PC-9 (cell line): ENCODE results near the gene PEX7. TPM values are rescaled to one million over a fixed set of nuclear protein-coding genes. Genes with fewer than 3 reads are reported as not detected.
"Not testable (repeated sequence)": the region's sequence is repeated elsewhere in the genome, so short reads cannot be mapped to it uniquely, and the experiment has no call there.

ENCODE experiments used
- BruUV-seq: library from RNA; stranded (reverse); fragments of 400-500 nt; replicated peaks from 2 replicates; lab custom pipeline; 2021; lab: Mats Ljungman, UMichigan
- CTCF ChIA-PET: fragments of 300-600 bp; sonication (Branson Sonifier 250); formaldehyde crosslinking; loops from one replicate; lab custom pipeline; 2022; ENCODE audit warnings: antibody characterized with exemption; lab: Charles Lee
- POLR2A ChIA-PET: fragments of 300-600 bp; sonication (Branson Sonifier 250); formaldehyde crosslinking; loops from one replicate; lab custom pipeline; 2022; ENCODE audit warnings: antibody characterized with exemption; ENCODE audit not compliant: unreplicated experiment; lab: Charles Lee
- DNase-seq, 2 experiments: peaks; one replicate each; pipeline versions ENCODE4 v3.0.0 to v3.0.0-alpha.2; 2015 to 2022; ENCODE audit warnings: mixed read lengths in 1 of 2
- H2AFZ ChIP-seq: fragments of 200-600 bp; sonication (generic); 2 replicates; pipeline ENCODE4 v1.8.1; 2017; ENCODE audit warnings: antibody characterized with exemption
- H3F3A ChIP-seq: fragments of 200-600 bp; sonication (generic); 2 replicates; pipeline ENCODE4 v1.8.1; 2017; ENCODE audit warnings: antibody characterized with exemption, mild to moderate bottlenecking, low read depth; ENCODE audit not compliant: insufficient read depth
- H3K27ac ChIP-seq: fragments of 200-600 bp; sonication (generic); 2 replicates; pipeline ENCODE4 v1.6.1; 2016; ENCODE audit warnings: mixed run types
- H3K27me3 ChIP-seq: fragments of 200-600 bp; sonication (generic); 2 replicates; pipeline ENCODE4 v1.6.1; 2016; ENCODE audit warnings: low read depth, mixed run types; ENCODE audit not compliant: insufficient read depth
- H3K36me3 ChIP-seq: fragments of 200-600 bp; sonication (generic); 2 replicates; pipeline ENCODE4 v1.6.1; 2016; ENCODE audit warnings: low read depth, mixed run types
- H3K4me1 ChIP-seq: fragments of 200-600 bp; sonication (generic); replicated peaks from 2 replicates; pipeline ENCODE4 v1.6.1; 2016; ENCODE audit warnings: mixed run types; ENCODE audit not compliant: insufficient read depth
- H3K4me2 ChIP-seq: fragments of 200-600 bp; sonication (generic); 2 replicates; pipeline ENCODE4 v1.6.1; 2017; ENCODE audit warnings: mixed run types
- H3K4me3 ChIP-seq: fragments of 200-600 bp; sonication (generic); 2 replicates; pipeline ENCODE4 v1.6.1; 2016; ENCODE audit warnings: mixed run types
- H3K79me2 ChIP-seq: fragments of 200-600 bp; sonication (generic); 2 replicates; pipeline ENCODE4 v1.6.1; 2017; ENCODE audit warnings: low read depth, mixed run types
- H3K9me2 ChIP-seq: fragments of 200-600 bp; sonication (generic); 2 replicates; pipeline ENCODE4 v1.8.1; 2017; ENCODE audit warnings: mild to moderate bottlenecking; ENCODE audit not compliant: insufficient read depth
- H3K9me3 ChIP-seq: fragments of 200-600 bp; sonication (generic); 2 replicates; pipeline ENCODE4 v1.8.1; 2016; ENCODE audit warnings: low read depth; ENCODE audit not compliant: insufficient read depth
- H4K20me1 ChIP-seq: fragments of 200-600 bp; sonication (generic); 2 replicates; pipeline ENCODE4 v1.8.1; 2017; ENCODE audit not compliant: insufficient read depth
- EZH2 ChIP-seq: fragments of 200-600 bp; sonication (generic); IDR thresholded peaks from 2 replicates; pipeline ENCODE4 v1.8.0; 2017; ENCODE audit warnings: antibody characterized with exemption, low read depth
- intact Hi-C: fragments of 100-400 bp; cut with micrococcal nuclease; formaldehyde crosslinking; loops from one replicate; pipeline ENCODE4 v1.10.0; 2022; ENCODE audit not compliant: unreplicated experiment
- total RNA-seq: library from RNA; stranded (reverse); gene quantifications from 2 replicates; pipeline ENCODE4 v1.2.3, GENCODE V29; 2021
- TF ChIP-seq, protein P1 (sequence below): fragments of 200-600 bp; sonication (generic); conservative IDR thresholded peaks from 2 replicates; pipeline ENCODE4 v1.6.1; 2017; ENCODE audit warnings: mixed run types, antibody characterized with exemption, mild to moderate bottlenecking, moderate library complexity

Gene PEX7
- total RNA-seq, 1 experiment from 2014 or later, result 5.6 TPM

DNA sequence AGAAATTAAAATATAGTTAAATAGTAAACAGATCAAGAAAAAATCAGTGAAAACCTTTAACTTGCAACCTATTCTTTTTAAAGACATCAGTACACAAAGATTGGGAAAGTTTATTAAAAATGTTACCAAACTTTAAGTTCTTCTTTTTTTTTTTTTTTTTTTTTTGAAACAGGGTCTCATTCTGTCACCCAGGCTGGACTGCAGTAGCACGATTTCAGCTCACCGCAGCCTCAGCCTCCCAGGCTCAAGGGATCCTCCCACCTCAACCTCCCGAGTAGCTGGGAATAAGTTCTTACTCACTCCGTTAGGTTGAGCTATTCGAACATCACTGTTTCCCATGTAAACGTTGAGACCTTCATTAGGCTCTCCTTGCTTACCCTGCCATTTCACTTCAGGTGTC lies 35.7 kb upstream of the PEX7 start:
- Histone ChIP-seq H3K27ac (peak overlapping the region; percentile 87), H3K79me2 (peaks cover 91% of the 10 kb centered on the region), H3K4me1 (peaks cover 87% of the 10 kb centered on the region), H3K9me2 (no peaks in the 10 kb centered on the region), H3F3A (peaks cover 52% of the 10 kb centered on the region), H2AFZ (no peak overlapping the region), H4K20me1 (no peaks in the 10 kb centered on the region), H3K36me3 (peaks cover 29% of the 10 kb centered on the region; the same call in 1 of the 2 replicates), H3K9me3 (no peaks in the 10 kb centered on the region; the same call in 1 of the 2 replicates), H3K4me2 (peak overlapping the region; percentile 91), H3K4me3 (peak overlapping the region; percentile 97; the same call in 1 of the 2 replicates), H3K27me3 (no peaks in the 10 kb centered on the region)
- POLR2A ChIA-PET, result interaction anchor here (0.6 kb wide), 1 partner anchor 719 kb away, joined by 4 read pairs; no protein-coding TSS in a partner anchor
- TF ChIP-seq EZH2, result no peak
- TF ChIP-seq, protein P1, sequence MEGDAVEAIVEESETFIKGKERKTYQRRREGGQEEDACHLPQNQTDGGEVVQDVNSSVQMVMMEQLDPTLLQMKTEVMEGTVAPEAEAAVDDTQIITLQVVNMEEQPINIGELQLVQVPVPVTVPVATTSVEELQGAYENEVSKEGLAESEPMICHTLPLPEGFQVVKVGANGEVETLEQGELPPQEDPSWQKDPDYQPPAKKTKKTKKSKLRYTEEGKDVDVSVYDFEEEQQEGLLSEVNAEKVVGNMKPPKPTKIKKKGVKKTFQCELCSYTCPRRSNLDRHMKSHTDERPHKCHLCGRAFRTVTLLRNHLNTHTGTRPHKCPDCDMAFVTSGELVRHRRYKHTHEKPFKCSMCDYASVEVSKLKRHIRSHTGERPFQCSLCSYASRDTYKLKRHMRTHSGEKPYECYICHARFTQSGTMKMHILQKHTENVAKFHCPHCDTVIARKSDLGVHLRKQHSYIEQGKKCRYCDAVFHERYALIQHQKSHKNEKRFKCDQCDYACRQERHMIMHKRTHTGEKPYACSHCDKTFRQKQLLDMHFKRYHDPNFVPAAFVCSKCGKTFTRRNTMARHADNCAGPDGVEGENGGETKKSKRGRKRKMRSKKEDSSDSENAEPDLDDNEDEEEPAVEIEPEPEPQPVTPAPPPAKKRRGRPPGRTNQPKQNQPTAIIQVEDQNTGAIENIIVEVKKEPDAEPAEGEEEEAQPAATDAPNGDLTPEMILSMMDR, result no peak
- DNase-seq, result no peak
- intact Hi-C loops, result no loop called here
- CTCF ChIA-PET, result interaction anchor here (0.6 kb wide), 1 partner anchor 129 kb away, joined by 3 read pairs; no protein-coding TSS in a partner anchor
- BruUV-seq, result no TSS peak

DNA sequence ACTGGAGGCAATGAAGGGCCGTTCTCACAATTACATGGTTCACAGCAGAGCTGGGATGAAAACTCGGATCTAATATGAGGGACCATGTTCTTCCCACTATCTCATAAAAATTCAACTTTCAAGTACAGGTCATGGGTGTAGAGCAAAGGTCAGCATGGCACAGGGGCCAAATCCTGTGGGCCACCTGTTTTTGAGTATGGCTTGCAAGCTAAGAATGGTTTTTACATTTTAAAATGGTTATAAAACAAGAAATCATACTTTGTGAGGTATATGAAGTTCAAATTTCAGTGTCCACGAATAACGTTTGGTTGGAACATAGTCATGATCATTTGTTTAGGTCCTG lies 34.7 kb upstream of the PEX7 start:
- BruUV-seq, result no TSS peak
- H3K9me2 ChIP-seq, result no peaks in the 10 kb centered on the region
- ChIA-PET CTCF (interaction anchor here (1.1 kb wide), 1 partner anchor 143 kb away, joined by 5 read pairs; no protein-coding TSS in a partner anchor), POLR2A (interaction anchor here (0.5 kb wide), 1 partner anchor 1045 kb away, joined by 4 read pairs; no protein-coding TSS in a partner anchor)
- no peaks in the 10 kb centered on the region for H3K27me3 ChIP-seq
- DNase-seq, result no peak
- intact Hi-C loops, result no loop called here
- no peaks in the 10 kb centered on the region for H3K9me3 ChIP-seq
- peak overlapping the region; percentile 31; the same call in 1 of the 2 replicates for H2AFZ ChIP-seq
- H3F3A ChIP-seq, result peaks cover 42% of the 10 kb centered on the region
- peak overlapping the region; percentile 87 for H3K27ac ChIP-seq
- TF ChIP-seq, protein P1, result no peak
- TF ChIP-seq EZH2, result no peak
- peaks cover 26% of the 10 kb centered on the region; the same call in 1 of the 2 replicates for H3K36me3 ChIP-seq
- peaks cover 88% of the 10 kb centered on the region for H3K79me2 ChIP-seq
- H3K4me1 ChIP-seq, result peaks cover 77% of the 10 kb centered on the region
- H3K4me2 ChIP-seq, result peak overlapping the region; percentile 91
- H3K4me3 ChIP-seq, result peak overlapping the region; percentile 97; the same call in 1 of the 2 replicates
- H4K20me1 ChIP-seq, result no peaks in the 10 kb centered on the region

DNA sequence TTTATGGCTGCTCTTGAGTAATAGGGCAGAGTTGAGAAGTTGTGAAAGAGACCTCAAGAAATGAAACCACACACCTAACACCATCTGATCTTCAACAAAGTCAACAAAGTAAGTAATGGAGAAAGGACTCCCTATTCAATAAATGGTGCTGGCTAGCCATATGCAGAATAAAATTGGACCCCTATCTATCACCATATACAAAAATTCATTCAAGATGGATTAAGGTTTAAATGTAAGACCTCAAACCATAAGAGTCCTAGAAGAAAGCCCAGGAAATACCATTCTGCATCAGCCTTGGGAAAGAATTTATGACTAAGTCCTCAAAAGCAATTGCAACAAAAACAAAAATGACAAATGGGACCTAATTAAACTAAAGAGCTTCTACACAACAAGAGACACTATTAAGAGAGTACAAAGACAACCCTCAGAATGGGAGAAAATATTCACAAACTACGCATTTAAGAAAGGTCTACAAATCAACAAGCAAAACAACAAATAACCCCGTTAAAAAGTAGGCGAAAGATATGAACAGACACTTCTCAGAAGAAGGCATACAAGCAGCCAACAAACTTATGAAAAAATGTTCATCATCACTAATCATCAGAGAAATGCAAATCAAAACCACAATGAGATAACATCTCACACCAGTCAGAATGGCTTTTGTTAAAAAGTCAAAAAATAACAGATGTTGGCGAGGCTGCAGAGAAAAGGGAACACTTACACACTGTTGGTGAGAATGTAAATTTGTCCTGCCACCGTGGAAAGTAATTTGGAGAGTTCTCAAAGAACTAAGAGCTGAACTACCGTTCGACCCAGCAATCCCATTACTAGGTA lies 34.1 kb upstream of the PEX7 start:
- peak in 1 of 2 experiments; percentile 89 for DNase-seq
- H3K9me2 ChIP-seq, result no peaks in the 10 kb centered on the region
- peak overlapping the region; percentile 97 for H3K4me3 ChIP-seq
- ChIA-PET CTCF (interaction anchor here (1.1 kb wide), 1 partner anchor 144 kb away, joined by 5 read pairs; no protein-coding TSS in a partner anchor), POLR2A (interaction anchor here (0.5 to 0.7 kb wide), 3 partner anchors 173 to 1044 kb away, joined by 4 to 8 read pairs (median 4); no protein-coding TSS in a partner anchor)
- no peaks in the 10 kb centered on the region for H4K20me1 ChIP-seq
- BruUV-seq, result no TSS peak
- intact Hi-C loops, result no loop called here
- H3K4me2 ChIP-seq, result peak overlapping the region; percentile 91
- no peak for TF ChIP-seq EZH2
- TF ChIP-seq, protein P1, result no peak
- H3K27ac ChIP-seq, result peak overlapping the region; percentile 87
- H2AFZ ChIP-seq, result peak overlapping the region; percentile 31; the same call in 1 of the 2 replicates
- peaks cover 22% of the 10 kb centered on the region; the same call in 1 of the 2 replicates for H3K36me3 ChIP-seq
- H3K27me3 ChIP-seq, result no peaks in the 10 kb centered on the region
- peaks cover 73% of the 10 kb centered on the region for H3K4me1 ChIP-seq
- H3K9me3 ChIP-seq, result no peaks in the 10 kb centered on the region
- H3F3A ChIP-seq, result peaks cover 36% of the 10 kb centered on the region
- peaks cover 82% of the 10 kb centered on the region for H3K79me2 ChIP-seq

DNA sequence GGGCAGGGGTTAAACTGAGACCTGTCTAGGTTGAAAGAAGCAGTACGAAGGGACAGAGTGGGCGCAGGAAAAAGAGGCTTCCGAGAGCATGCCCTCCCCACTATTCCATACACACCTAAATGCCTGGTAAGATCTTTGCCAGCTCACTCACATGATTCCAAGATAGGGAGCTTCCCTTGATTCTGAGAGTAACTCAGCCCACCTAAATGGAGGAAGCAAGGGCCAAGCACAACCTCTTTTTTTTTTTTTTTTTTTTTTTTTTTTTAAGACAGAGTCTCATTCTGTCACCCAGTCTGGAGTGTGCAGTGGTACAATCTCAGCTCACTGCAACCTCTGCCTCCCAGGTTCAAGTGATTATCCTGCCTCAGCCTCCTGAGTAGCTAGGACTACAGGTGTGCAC lies 33.0 kb upstream of the PEX7 start:
- intact Hi-C loops, H3K9me2 ChIP-seq, H3K9me3 ChIP-seq, DNase-seq, H2AFZ ChIP-seq, H4K20me1 ChIP-seq, BruUV-seq, H3K27me3 ChIP-seq: not testable (repeated sequence)
- H3K36me3 ChIP-seq, result peaks cover 12% of the 10 kb centered on the region; the same call in 1 of the 2 replicates
- H3F3A ChIP-seq, result peaks cover 34% of the 10 kb centered on the region; the same call in 1 of the 2 replicates
- ChIA-PET CTCF (interaction anchor here (0.6 to 1.4 kb wide), 3 partner anchors 145 to 239 kb away, joined by 4 to 13 read pairs (median 6); partner anchors contain the start of gene MAP7), POLR2A (interaction anchor here (0.6 to 0.8 kb wide), 3 partner anchors 15 to 174 kb away, joined by 5 to 8 read pairs (median 8); no protein-coding TSS in a partner anchor)
- H3K27ac ChIP-seq, result peak overlapping the region; percentile 87
- peaks cover 71% of the 10 kb centered on the region for H3K79me2 ChIP-seq
- peak overlapping the region; percentile 97 for H3K4me3 ChIP-seq
- peaks cover 68% of the 10 kb centered on the region for H3K4me1 ChIP-seq
- H3K4me2 ChIP-seq, result peak overlapping the region; percentile 91
